GM19452 (cell line): ENCODE measurements around the gene EHMT1.

Experiments used
- ATAC-seq: cut with Tn5 transposase; IDR thresholded peaks from one replicate; pipeline ENCODE4 v1.9.1; 2021; ENCODE audit not compliant: unreplicated experiment

The EHMT1 gene

DNA sequence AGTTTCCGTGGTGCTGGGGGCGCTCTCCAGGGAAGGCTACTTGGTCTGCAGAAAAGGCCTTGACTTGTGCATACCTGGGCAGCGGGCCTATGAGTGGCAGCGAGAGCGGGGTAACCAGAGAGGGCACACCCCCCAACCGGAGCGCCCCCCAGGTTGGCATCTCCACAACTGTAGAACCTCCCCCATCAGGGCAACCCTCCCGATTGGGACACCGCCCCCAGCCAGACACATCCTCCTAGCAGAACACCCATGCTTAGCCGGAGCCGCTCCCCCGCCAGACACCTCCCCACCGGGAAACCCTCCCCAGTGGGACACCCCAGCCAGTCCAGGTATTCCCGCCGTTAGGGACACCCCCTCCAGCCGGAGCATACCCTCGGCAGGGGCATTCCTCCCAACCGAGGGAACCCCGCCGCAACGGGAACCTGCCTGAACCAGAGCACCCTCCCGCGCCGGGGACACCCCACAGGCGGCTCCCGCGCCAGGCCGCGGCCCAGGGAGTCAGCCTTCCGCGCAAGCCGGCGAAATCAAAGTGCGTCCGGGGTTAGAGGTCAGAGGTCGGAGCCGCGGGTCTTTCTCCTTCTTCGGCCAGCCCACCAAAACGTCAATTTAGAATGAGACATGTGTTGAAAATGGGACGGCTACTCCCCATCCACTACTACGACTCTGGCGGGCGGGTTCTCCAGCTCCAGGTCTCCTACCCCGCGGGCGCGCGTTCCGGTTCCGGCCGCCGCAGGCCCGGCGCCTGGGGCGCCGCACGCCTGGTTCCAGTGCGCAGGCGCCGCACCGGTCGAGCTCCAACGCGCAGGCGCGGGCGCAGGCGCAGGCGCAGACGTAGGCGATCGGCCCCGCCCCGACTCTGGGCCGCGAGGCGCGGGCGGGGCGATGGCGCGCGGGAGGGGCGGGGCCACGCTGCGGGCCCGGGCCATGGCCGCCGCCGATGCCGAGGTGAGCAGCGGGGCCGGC lies at the start of gene EHMT1:
TSS of gene EHMT1 (plus strand) at position 901 of the 963 bp plus-strand sequence. CDS start at position 925, 24 bp downstream.
- peak; percentile 65 for ATAC-seq

GRCh38 chr9:137569609-137570203 lies 49.1 kb upstream of the EHMT1 start:
- ATAC-seq: no peak

- no peak for ATAC-seq
Observed at GRCh38 chr9:137570566-137570965, 48.2 kb upstream of the EHMT1 start.

- ATAC-seq: no peak
Observed at GRCh38 chr9:137574192-137574591, 44.6 kb upstream of the EHMT1 start.

DNA sequence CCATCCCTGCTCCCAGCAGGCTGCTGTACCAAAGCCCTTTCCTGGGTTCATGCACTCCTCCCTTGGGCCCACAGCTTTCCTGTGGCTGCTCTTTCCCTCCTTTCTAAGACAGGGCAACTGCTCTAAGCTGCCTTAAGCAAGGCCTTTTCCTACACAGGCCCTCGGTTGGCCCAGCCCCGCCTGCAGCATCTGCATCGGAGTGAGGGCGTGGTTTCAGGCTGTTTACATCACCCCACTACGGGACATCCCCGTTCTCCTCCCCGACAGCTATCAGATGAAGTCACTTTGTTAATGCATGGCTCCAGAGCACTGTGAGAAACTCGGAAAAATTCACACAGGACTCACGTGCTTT lies 43.5 kb upstream of the EHMT1 start:
- no peak for ATAC-seq

GRCh38 chr9:137575716-137576411 lies 42.9 kb upstream of the EHMT1 start:
- no peak for ATAC-seq

DNA sequence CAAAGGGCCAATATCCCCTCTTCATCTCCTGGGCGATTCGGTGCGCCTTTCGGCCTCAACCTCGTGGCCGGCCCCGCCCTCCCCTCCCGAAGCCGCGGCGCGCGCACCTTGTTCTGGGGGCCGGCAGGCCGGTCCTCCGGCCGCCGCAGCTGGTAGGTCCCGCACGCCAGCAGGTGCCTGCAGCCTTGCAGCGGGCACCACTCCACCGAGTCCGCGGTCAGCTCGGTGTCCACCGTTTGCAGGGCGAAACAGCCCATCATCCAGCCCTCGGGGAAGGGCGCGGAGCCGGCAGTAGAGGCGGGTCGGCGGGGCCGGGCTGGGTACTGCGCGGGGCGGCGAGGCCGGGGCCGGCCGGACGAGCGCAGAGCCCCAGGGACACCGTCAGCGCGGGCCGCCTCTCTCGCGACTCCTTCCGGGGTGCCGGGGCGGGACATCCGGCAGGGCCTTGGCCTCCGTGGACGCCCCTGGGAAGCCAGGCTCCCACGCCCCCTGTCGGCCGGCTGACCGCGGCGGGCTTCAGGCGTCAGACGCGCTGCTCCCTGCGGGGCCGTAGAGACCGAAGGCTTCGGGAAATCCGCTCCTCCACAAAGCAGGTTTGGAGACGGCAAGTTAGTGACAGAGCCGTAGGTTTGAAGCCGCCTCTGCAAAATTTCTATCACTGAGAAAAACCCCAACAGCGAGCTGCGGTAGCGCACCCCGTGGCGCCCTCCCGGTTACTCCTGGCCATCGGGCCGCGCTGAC lies 40.1 kb upstream of the EHMT1 start, which contains the start of gene DPH7:
TSS of gene DPH7 (minus strand) at position 408 of the 741 bp plus-strand sequence. CDS start at position 260, 148 bp downstream.
- peak; percentile 84 for ATAC-seq

- no peak for ATAC-seq
Observed at GRCh38 chr9:137579259-137579604, 39.6 kb upstream of the EHMT1 start.

DNA sequence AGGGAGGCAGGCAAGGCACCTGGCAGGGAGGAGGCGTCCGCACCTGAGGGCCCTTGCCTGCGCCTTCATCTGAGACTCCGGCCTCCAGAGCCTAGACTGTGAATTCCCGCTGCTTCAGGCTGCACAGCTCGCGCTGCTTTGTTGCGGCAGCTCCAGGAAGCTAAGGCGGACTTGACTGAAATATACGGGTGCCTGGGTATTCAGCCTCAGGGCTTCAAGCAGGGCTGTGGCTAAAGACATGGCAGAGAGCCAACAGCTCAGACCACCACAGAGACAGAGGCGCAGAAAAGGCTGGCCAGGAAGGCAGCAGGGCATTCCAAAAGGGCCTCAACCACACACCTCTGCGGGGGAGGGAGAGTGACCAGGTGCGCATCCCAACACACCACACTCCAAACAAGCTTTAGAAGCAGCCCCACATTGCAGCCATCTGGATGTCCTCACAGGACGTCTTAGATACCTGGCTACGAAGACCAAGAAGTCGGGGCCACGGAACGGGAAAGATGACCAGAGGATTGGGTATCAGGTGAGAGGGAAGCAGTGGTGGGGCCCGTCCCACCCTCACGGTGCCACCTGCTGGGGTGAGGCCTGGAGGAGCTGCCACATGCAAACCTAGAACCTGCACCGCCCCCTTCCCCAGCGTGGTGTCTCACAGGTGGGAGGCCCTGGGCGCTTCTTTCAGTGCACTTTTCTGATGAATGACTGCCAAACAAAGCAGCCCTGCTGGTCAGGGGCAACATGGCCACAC lies 38.4 kb upstream of the EHMT1 start:
- no peak for ATAC-seq

GRCh38 chr9:137580954-137581322 lies 37.9 kb upstream of the EHMT1 start:
- ATAC-seq: no peak

DNA sequence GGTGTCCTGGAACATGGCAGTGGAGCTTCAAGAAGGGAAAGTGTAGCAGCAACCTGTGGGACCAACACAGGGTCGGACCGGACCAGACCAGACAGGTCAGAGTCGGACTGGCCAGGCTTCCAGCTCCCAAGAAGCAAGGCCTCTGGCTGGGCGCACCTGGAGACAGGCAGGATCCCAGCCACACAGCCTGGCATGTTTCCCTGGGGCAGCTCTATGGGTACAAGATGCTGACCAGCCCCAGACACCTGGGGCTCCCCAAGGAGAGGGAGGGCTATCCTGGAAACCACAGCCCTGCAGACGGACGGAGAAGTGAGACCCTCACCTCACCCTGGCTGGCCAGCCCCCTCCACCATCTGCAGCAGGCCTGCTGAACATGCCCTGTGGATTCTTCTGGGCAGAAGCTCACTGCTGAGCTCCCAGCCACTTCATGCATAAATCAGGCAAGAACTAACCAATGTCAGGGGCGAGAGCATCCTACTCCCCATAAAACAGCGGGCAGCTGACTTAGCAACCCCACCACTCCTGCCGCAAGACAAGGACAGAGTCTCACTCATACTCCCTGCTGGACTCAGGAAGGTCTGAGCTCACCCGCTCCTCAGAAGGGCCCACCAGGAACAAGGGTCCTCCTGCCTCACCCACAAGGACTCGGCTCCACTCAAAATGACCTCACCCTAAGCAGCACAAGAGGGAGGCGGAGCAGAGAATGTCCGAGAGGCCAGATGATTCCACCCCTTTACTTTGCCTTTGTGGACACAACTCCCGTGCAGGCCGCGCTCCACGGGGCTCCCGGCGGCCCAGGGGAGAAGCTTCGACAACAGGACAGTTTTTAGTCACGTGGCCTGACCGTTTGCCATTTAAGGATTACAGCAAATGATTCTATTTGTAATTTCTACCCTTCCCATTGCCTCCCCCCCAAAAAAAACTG lies 37.2 kb upstream of the EHMT1 start:
- no peak for ATAC-seq

DNA sequence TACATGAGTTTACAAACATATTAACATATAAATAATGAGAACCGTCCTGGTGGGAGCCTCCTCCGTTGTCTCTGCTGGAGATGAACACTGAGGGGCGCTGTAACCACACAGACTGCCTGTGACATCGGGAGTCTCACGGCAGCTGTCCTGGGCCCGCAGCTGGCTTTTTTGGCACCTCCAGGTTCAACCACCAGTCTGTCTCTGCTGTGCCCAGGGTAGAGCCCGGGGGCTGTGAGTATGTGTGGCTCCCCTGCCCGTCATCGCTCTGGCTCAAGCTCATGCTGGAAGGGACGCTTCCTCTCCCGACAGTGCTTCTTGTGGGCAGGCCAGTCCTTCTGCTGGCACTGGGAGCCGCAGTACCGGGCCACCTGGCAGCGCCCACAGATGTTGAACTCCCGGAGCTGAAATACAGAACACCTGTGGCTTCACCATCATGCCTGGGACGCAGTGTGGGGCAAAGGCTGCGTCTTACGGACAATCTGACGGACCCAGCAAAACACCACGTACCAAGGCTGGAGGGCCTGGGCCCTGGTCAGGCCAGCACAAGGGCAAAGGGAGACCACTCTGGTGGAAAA lies 36.4 kb upstream of the EHMT1 start:
- no peak for ATAC-seq

- no peak for ATAC-seq
Observed at GRCh38 chr9:137583347-137583746, 35.5 kb upstream of the EHMT1 start.

DNA sequence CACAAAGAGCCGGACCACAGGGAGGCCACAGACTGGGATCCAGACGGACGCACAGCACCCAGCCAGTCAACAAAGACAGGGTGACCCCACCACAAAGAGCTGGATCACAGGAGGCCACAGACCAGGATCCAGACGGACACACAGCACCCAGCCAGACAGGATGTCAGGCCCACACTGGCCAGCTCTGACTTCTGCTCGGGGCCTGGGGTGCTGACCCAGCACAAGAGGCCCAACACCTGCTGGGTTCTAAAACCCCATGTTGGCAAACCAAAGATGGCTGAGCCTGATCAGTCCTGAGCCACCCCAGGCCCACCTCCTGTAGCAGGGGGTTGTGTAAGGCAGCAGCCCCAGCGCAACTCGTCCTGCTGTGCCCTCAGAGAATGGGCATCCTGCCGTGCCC lies 34.8 kb upstream of the EHMT1 start:
- no peak for ATAC-seq

- no peak for ATAC-seq
Observed at GRCh38 chr9:137586854-137587253, 32.0 kb upstream of the EHMT1 start.

- ATAC-seq: no peak
Observed at GRCh38 chr9:137588311-137588710, 30.5 kb upstream of the EHMT1 start.

- ATAC-seq: no peak
Observed at GRCh38 chr9:137588891-137589290, 29.9 kb upstream of the EHMT1 start.

GRCh38 chr9:137589441-137590122 lies 29.2 kb upstream of the EHMT1 start:
- ATAC-seq: peak; percentile 11

DNA sequence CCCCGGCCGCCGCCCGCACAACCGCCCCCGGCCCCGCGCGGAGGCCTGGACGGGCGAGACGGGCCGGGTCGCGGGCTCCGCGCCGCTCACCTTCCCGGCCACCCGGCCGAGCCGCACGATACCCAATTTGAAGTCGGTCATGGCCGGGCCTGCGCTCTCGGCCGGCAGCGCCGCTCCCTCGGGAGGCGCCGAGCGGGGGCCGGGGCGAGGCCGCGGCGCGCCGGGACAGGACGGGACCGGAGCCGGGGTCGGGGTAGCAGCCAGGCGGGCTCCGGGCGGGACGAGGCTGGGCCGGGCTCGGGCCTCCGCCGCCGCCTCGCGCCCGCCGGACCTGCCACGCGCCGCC lies 28.7 kb upstream of the EHMT1 start:
- no peak for ATAC-seq
